Jurkat, Clone E6-1 (cell line): ENCODE data around the gene ZFP82. TPM values are rescaled to one million over a fixed set of nuclear protein-coding genes. Genes with fewer than 3 reads are reported as not detected.

Experiments
- DNase-seq: peaks from one replicate; pipeline ENCODE4 v3.0.0-alpha.2; 2011; ENCODE audit warnings: low read depth, low spot score
- H3K4me3 ChIP-seq: 2 replicates; pipeline ENCODE4 v1.5.1; 2011; ENCODE audit warnings: mild to moderate bottlenecking, low read length, control low read depth, moderate library complexity
- polyA plus RNA-seq: library from polyadenylated mRNA; unstranded; fragments of >200 nt; gene quantifications from one replicate; pipeline ENCODE4 v1.2.1, GENCODE V29; 2012; ENCODE audit warnings: missing spikeins; ENCODE audit not compliant: insufficient read length, insufficient read depth

Gene ZFP82
- polyA plus RNA-seq = 5.3 TPM

GRCh38 chr19:36418287-36419001 lies at the start of gene ZFP82:
Gene ZFP82, minus strand, starts transcription at chr19:36418644. Its CDS starts 8,855 bp downstream, at chr19:36409789.
- DNase-seq = peak; percentile 75
- H3K4me3 ChIP-seq = peak within 1 kb of the TSS; percentile 83

DNA sequence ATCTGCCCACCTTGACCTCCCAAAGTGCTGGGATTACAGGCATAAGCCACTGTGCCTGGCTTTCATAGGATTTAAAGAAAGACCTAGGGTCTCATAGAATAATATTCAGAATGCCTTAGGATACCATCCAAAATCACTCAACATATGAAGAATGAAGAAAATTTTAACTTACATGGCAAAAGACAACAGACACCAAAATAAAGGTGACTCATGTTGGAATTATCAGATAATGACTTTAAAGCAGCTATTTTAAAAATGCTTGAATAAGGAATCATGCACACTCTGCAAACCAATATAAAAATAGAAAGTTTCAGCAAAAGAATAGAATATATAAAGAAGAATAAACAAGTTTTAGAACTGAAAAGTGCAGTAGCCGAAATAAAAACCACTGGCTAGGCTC lies 41.6 kb upstream of the ZFP82 start:
- no peak for DNase-seq
- H3K4me3 ChIP-seq = no peak overlapping the region

- H3K4me3 ChIP-seq = no peak overlapping the region
- DNase-seq = no peak
Observed at GRCh38 chr19:36456831-36457230, 38.4 kb upstream of the ZFP82 start.

DNA sequence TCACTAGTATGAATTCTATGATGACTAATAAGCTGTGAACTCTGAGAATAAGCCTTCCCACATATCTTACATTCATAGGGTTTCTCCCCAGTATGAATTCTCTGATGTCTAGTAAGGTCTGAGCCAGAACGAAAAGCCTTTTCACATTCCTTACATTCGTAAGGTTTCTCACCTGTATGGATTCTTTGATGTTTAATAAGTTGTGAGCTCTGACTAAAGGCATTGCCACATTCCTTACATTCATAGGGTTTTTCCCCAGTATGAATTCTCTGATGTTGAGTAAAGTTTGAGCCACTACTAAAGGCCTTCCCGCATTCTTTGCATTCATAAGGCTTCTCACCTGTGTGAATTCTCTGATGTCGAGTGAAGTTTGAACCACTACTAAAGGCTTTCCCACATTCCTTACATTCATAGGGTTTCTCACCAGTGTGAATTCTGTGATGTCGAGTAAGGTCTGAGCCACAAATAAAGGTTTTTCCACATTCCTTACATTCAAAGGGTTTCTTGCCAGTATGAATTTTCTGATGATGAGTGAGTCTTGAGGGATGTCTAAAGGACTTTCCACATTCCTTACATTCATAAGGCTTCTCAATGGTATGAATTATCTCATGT lies 30.7 kb upstream of the ZFP82 start:
- DNase-seq = no peak
- no peak overlapping the region for H3K4me3 ChIP-seq

DNA sequence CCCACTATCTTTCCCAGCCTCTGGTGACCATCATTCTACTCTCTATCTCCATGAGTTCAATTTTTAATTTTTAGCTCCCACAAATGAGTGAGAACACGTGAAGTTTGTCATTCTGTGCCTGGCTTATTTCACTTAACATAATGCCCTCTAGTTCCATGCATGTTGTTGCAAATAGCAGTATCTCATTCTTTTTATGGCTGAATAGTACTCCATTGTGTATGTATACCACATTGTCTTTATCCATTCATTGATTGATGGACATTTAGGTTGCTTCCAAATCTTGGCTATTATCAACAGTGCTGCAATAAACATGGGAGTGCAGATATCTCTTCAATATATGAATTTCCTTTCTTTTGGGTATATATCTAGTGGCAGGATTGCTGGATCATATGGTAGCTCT lies 22.9 kb upstream of the ZFP82 start:
- no peak overlapping the region for H3K4me3 ChIP-seq
- DNase-seq = no peak

DNA sequence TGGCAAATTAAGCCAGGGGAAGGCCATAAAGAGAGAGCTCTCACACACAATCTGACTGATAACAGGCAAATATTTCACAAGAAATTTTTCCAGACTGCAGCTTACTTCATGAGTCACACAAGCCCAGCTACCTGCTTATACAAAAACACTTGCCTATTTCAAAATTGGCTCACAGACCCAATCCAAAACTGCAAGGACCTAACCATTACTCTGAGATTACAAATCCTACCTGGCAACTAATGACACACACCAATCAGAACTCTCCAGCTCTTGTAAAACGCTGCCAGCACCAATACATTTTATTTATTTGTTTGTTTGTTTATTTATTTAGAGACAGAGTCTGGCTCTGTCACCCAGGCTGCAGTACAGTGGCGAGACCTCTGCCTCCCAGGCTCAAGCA lies 18.1 kb upstream of the ZFP82 start:
- DNase-seq = no peak
- H3K4me3 ChIP-seq = no peak overlapping the region

DNA sequence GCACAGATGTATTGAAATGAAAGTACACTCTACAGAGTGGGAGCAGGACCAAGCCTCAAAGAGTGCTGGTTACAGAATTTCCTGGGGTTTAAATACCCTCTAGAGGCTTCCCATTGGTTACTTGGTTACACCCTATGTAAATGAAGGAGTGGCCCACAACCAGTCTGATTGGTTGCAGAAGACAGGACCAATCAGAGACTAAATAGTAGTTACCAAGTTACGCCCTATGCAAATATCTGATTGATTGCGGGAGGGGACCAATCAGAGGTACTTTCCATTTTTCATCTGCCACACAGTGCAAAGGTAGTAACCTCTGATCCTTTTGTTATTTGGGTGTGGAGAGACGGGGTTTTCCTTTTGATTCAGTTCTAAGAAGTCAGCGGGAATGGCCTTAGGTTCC lies 5.5 kb upstream of the ZFP82 start:
- H3K4me3 ChIP-seq = no peak overlapping the region
- DNase-seq = no peak

DNA sequence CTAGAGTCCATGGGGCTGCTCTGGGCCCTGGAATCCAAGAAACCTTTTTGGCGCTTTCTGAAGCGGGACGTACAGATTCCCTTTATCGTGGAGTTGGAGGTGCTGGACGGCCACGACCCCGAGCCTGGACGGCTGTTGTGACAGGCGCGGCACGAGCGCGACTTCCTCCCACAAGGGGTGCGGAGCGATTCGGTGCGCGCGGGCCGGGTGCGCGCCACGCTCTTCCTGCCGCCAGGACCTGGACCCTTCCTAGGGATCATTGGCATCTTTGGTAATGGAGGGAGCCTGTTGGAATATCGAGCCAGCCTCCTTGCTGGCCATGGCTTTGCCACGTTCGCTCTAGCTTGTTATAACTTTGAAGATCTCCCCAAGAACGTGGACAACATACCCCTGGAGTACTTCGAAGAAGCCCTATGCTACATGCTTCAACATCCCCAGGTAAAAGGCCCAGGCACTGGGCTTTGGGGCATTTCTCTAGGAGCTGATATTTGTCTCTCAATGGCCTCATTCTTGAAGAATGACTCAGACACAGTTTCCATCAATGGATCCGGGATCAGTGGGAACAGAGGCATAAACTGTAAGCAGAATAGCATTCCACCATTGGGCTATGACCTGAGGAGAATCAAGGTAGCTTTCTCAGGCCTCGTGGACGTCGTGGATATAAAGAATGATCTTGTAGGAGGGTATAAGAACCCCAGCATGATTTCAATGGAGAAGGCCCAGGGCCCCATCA lies 3.5 kb upstream of the ZFP82 start:
- no peak overlapping the region for H3K4me3 ChIP-seq
- no peak for DNase-seq

- H3K4me3 ChIP-seq = no peak overlapping the region
- DNase-seq = no peak
Observed at GRCh38 chr19:36420961-36421748, 2.7 kb upstream of the ZFP82 start.

GRCh38 chr19:36417752-36418286 lies 625 bp downstream of the ZFP82 start:
- peak overlapping the region; percentile 83 for H3K4me3 ChIP-seq
- no peak for DNase-seq

GRCh38 chr19:36409841-36410240 lies 8.6 kb downstream of the ZFP82 start:
- no peak overlapping the region for H3K4me3 ChIP-seq
- no peak for DNase-seq

DNA sequence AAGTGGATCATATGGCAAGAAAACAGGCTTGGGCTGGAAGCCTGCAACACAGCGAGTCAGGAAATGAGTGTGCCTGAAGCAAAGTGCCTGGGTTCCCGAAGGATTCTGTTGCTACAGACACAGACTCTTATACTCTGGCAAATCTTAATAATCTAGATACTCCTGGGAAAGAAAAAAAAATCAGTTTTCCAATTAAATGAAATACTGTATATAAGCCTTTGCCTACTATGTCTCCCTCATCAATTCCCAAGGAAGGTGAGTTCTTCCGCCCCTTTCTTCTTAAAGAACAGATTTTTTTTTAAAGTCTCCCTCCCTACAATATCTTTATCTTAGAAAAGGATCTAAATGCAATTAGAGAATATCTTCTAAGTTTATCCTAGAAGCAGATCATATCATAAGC lies 10.3 kb downstream of the ZFP82 start:
- no peak for DNase-seq
- H3K4me3 ChIP-seq = no peak overlapping the region

DNA sequence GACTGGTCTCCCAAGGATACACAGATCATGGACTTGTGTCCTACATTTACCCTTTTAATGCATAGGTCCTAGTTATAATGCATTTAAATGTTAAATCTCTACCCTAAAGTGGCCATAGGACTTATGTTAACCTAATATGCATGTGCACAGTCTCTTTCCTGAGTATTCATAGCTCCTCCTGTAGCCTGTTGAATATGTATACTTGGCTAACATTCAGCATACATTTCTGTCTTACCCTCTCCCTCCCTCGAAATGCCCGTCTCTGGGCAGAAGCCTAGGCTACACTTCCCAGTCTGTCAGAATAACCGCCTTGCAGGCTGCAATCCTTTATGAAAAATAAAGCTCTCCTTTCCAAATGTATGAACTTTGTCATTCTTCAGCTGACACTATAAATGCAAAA lies 13.9 kb downstream of the ZFP82 start:
- DNase-seq = no peak
- H3K4me3 ChIP-seq = no peak overlapping the region

GRCh38 chr19:36401475-36401874 lies 17.0 kb downstream of the ZFP82 start:
- no peak for DNase-seq
- H3K4me3 ChIP-seq = no peak overlapping the region

- no peak overlapping the region for H3K4me3 ChIP-seq
- DNase-seq = no peak
Observed at GRCh38 chr19:36398571-36398970, 19.9 kb downstream of the ZFP82 start.

DNA sequence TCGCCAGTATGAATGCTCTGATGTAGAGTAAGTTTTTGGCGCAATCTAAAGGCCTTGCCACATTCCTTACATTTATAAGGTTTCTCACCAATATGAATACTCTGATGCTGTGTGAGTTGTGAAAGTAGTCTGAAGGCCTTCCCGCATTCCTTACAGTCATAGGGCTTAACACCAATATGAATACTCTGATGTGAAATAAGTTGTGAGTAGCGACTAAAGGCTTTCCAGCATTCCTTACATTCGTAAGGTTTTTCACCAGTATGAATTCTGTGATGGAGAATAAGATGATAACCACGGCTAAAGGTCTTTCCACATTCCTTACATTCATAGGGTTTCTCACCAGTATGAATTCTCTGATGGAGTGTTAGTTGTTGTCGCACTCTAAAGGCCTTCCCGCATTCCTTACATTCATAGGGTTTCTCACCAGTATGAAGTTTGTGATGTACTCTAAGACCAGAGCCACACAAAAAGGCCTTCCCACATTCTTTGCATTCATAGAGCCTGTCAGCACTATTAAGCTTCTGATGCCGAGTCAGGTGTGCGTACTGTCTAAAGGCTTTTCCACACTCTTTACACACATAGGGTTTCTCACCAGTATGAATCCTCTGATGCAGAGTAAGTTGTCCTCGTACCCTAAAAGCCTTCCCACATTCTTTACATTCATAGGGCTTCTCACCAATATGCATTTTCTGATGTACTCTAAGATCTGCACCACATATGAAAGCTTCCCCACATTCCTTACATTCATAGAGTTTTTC lies 25.3 kb downstream of the ZFP82 start:
- no peak overlapping the region for H3K4me3 ChIP-seq
- DNase-seq = no peak

- peak overlapping the region; percentile 87 for H3K4me3 ChIP-seq
- no peak for DNase-seq
Observed at GRCh38 chr19:36379510-36379819, 39.0 kb downstream of the ZFP82 start.

DNA sequence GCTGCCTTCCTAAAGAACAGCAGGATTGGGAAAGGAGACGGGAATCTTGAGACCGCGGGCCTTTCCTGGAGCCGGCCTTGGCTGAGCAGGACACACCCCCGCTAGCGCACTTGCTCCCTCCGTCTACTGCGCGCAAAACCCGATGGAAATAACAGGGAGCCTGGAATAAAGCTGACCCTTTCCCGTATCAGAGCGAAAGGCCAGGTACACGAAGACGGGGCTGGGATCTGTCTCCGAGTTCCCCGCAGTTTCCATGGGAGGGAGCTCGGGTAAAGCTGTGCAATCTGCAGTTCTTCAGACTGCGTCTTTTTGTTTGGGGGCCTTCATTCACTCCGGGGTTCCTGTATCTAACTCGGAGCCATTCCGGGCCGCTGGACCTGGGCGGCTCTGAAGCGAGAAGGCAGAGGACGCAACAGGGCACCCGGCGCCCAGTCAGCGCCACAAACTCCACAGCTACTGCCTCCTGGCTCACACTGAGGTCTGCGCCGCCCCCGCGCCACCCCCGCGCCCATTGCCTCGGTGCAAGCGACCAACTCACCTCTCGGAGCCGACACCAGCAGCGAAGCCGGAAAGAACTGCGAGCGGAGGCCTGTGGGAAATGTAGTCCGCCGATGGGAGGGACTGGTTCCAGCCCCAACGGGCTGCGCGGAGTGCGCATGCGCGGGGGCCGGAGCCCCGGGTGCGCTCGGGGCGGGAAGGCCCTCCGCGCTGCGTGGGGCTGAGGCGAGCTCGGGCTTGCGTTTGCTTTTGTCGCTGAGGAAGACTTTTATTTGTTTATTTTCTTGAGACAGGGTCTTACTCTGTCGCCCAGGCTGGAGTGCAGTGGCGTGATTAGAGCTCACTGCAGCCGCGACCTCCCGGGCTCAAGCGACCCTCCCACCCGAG lies 39.6 kb downstream of the ZFP82 start, which contains the start of gene ZFP14:
Gene ZFP14, minus strand, starts transcription at position 577 of the 885 bp plus-strand sequence. CDS start 11,309 bp downstream, outside the sequence.
- peak; percentile 93 for DNase-seq
- H3K4me3 ChIP-seq = peak within 1 kb of the TSS; percentile 87
